HG03045 (cell line): ENCODE data around the gene ABCD3.

Experiments used
- ATAC-seq: cut with Tn5 transposase; IDR thresholded peaks from one replicate; pipeline ENCODE4 v1.9.1; 2021; ENCODE audit warnings: mild to moderate bottlenecking, moderate library complexity; ENCODE audit not compliant: unreplicated experiment

The ABCD3 gene

DNA sequence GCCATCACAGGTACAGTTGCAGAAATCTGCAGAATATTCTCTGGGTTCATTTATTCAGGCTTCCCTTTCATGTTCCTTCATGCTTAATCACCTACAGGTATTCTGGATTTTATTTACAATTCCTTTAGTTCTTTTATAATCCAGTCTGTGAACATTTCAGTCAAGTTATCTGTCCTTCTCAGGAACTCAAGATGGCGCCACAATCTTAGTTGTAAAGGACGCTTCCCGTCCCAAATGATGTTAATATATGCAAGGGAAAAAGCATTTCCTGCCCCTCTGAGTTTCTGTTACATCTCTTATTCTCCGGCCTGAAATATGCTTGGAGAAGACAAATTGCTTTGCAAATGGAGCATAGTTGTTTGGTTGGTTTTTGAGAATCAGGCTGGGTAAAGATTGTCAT, 104.1 kb downstream of the ABCD3 start:
- ATAC-seq = no peak

DNA sequence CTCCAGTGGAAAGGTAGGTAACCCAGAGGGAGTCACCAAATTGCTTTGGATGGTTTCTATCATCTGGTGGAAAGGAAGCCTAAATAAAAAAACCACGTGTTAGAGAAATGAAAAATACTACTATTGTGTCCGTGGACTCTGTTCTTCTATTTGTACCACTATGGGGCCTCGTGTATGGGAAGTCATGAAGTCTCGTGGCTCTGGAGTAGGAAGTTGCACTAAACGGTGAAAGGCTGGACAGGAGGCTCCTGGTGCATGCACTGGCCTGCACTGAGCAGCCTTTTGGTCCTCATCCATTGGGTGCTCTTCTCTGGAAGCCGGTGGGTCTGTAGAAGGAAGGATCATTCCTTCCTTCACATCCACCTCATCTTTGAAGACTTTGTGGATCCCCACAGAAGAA, 106.3 kb downstream of the ABCD3 start:
- ATAC-seq = no peak

- ATAC-seq = no peak
Measured at GRCh38 chr1:94526152-94526980, 108.2 kb downstream of the ABCD3 start.

DNA sequence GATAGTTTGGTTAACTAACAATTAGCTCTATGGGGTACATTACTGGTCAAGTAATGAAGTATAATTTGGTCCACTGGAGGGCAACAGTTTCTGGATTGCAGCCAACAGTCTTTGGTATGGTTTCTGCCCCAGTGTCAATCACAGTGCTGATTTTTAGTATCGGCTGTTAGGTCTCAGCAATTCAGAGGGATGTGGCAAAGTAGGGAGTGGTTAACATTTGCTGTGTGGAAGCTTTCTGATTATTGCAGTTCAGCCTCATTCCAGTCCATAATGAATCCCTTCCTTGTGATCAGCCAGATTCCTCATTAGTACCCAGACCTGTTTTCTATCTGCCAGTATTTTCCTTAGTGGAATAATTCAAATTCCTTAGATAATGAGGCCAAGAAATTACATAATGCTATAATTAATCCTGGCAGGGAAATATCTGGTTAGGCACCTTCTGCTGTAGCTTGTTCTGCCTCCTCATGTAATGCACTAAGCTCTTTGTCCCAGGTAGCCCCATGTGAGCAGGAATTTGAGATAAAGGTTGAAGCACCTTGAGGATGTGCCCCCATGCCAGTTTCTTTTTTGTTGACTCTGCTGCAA, 109.3 kb downstream of the ABCD3 start:
- no peak for ATAC-seq

DNA sequence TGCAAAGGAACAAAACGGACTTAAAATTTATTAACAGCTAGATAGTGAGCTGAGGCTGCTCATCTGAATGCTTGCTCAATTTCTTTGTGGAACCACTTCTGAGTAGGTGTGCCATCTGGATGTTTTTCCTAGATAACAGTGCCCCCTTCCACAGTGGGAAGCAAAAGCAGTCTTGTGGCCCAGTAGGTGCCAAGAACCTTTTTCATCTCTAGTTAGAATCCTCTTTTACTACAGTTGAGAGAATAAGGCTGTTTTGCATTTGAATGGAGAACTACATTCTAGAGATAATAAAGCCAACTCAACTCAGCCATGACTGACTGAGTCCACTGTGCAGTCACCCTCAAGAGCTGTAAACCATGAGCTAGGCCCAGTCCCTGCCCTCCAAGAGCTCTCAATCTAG, 110.1 kb downstream of the ABCD3 start:
- no peak for ATAC-seq

- no peak for ATAC-seq
Measured at GRCh38 chr1:94528826-94529225, 110.6 kb downstream of the ABCD3 start.

GRCh38 chr1:94529416-94529815, 111.2 kb downstream of the ABCD3 start:
- no peak for ATAC-seq

DNA sequence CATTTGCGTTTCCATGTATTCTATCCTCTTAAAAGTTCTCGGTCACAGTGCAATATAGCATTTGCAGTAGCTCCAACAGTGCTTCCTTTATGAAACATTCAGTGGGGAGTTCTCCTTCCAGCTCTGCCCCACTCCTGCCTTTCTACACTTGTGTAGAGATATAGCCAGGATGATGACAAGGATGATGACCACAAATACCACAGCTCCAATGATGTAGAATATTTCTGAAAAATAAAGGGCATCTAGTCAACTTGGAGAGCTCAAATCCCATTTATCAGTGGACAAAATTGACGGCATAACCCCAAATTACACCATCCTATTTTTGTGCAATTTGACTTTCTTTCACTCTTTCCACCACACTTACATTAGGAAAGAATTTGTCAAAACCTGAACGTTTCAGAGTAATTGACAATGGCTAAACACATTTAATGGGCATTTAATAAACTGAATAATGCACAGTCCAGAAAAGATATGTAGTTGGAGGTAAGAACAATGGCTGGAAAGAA, 112.2 kb downstream of the ABCD3 start:
- ATAC-seq = no peak

DNA sequence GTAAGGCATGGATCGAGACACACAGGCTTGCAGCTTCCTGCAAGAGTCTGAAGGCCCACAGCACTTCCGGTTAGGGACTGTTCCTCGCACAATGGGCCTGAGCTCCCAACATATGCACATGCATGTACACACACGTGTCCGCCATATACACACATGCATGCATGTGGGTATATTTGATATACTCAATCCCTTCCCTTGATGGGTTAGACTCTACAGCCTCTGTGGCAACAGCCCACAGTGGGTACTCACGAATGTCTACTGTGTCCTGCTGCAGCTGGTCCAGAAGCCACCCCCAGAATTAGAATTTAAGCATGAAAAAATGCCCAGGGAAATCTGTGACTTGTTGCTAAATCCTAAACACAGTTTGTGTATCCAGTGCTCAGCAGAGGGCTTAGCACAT, 113.5 kb downstream of the ABCD3 start:
- ATAC-seq = no peak

DNA sequence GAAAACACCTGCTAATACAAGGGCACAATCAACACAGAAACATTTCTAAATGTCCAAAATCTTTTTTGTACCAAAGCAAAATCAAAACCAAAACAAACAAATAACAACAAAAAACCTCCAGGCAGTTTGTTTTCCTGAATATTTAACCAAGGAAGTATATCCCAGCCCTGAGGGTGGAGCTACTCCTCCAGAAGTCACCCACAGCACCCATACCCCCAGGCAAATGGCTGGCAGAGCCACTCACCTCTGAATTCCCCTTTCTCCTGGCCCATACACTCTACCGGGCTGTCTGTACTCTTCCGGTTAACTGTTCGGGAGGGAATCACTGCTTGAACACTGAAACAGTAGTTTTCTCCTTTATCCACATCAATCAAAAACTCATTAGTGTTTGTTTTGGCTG, 113.9 kb downstream of the ABCD3 start:
- ATAC-seq = no peak

GRCh38 chr1:94535095-94535494, 116.9 kb downstream of the ABCD3 start:
- ATAC-seq = no peak

DNA sequence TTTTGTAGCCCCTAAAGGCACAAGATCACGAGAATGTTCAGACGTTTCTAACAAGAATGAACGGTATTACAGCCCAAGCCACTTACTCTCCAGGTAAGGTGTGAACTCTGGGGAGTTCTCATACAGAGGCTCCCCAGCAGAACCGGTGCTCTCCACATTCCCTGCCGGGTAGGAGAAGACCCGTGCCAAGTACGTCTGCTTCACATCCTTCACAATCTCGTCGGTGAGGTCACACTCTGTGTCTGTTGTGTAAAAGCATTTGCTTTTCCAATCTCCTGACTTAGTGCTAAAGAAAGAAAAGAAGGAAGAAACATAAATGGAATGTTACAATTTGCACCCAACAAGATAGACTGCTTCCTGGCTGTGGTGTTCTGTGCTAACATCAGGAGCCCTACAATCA, 117.7 kb downstream of the ABCD3 start:
- no peak for ATAC-seq

DNA sequence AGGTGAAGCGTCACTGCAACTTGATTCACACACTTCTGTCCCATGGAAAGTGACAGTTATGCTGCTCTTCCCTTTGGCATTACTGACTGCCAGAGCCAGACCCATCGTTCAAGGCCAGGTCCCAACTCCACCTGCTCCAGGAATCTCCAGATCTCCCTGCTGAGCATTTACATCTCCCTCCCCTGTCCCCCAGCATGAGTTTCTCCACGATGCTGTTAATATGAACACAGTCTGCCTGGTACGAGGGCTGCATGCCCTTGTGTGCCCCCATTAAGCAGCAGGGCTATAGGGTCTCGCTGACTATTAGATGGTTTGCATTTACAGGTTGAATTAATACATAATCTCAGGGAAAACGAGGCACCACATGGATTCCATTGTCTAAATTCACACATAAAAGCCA, 119.1 kb downstream of the ABCD3 start:
- no peak for ATAC-seq

DNA sequence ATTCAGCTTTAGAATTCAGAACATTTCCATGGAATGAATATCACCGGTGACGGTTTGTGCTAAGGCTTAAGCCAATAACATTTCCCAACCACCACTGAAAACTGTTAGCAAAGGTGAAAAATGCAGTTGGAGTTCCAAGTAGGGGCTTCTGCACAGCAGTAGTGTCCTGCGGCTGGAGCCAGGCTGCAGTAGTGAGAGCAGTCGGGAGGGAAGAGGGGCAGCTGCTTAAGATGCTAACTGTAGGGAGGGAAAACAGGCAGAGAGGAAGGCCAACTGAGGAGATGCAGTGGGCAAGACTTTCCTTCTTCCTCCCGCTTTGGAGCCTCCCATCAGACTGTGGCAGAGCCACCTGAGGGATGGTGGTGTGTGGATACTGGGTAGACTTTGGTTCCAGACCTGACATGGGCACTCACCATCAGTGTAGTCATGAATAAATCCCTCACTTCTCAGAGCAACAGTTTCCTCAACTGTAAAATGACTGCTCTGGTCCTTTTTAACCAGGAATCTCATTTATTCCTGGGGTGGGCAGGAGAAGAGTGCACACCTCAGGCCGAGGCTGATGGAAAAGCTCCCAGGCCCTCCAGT, 120.1 kb downstream of the ABCD3 start:
- no peak for ATAC-seq

- ATAC-seq = no peak
Measured at GRCh38 chr1:94539496-94539895, 121.3 kb downstream of the ABCD3 start.

- no peak for ATAC-seq
Measured at GRCh38 chr1:94540440-94541245, 122.5 kb downstream of the ABCD3 start.

GRCh38 chr1:94541246-94542087, 123.3 kb downstream of the ABCD3 start, which contains the start of gene F3:
Gene F3, minus strand, starts transcription at chr1:94541759. Its CDS starts 123 bp downstream, at chr1:94541636.
- ATAC-seq = peak; percentile 89

- peak; percentile 24 for ATAC-seq
Measured at GRCh38 chr1:94542088-94542870, 124.1 kb downstream of the ABCD3 start.

DNA sequence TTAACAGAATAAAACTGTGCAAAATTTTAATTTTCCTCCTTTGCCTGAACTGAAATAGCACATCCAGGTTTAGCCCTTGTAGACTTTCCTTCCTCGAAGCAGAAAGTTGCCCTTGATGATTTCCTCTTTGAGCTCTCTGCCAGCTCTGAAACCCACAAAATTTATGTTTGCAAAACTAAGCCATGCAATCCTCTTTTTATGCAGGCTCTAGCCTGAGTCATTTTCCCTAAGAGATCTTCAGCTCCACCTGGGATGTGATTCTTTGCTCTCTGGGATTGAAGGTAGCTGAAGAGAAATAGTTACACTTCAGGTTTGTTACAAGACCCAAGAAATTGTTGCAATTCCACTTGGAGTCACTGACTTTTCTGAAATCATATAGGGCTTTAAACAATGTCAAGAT, 124.8 kb downstream of the ABCD3 start:
- no peak for ATAC-seq
